ENCODE results near the gene HESX1. TPM values are rescaled to one million over a fixed set of nuclear protein-coding genes. Genes with fewer than 3 reads are reported as not detected.
A peak's percentile ranks its signal among the peaks of the same experiment; 100 is the strongest.

Gene HESX1
- total RNA-seq, 1 donor from 2014 or later: 1.2 TPM

GRCh38 chr3:57176045-57176444, 23.7 kb downstream of the HESX1 start:
- intact Hi-C loops (cut with DNase I): no loop called here

GRCh38 chr3:57173687-57174086, 26.1 kb downstream of the HESX1 start:
- Histone ChIP-seq H3K9me3 (no peaks in the 10 kb centered on the region), H3K27me3 (no peaks in the 10 kb centered on the region), H3K27ac (no peak overlapping the region), H3K4me1 (peaks cover 5% of the 10 kb centered on the region), H3K4me3 (no peak overlapping the region), H3K36me3 (no peaks in the 10 kb centered on the region)
- DNase-seq (no peak), ATAC-seq (no peak)
- intact Hi-C loops (cut with DNase I): no loop called here
- TF ChIP-seq CTCF (IDR thresholded peaks at IDR 0.05): no peak

More at GRCh38 chr3:57176045-57176444, 23.7 kb downstream of the HESX1 start:
- Histone ChIP-seq H3K36me3 (no peaks in the 10 kb centered on the region), H3K4me3 (no peak overlapping the region), H3K9me3 (no peaks in the 10 kb centered on the region), H3K4me1 (no peaks in the 10 kb centered on the region), H3K27ac (no peak overlapping the region), H3K27me3 (no peaks in the 10 kb centered on the region)
- no peak for ATAC-seq
- no peak for DNase-seq
- TF ChIP-seq CTCF (IDR thresholded peaks at IDR 0.05): no peak

- Histone ChIP-seq H3K36me3 (no peaks in the 10 kb centered on the region), H3K27ac (no peak overlapping the region), H3K4me3 (no peak overlapping the region), H3K27me3 (peaks cover 3% of the 10 kb centered on the region), H3K4me1 (peaks cover 5% of the 10 kb centered on the region), H3K9me3 (no peaks in the 10 kb centered on the region)
- intact Hi-C loops (cut with DNase I): no loop called here
- no peak for TF ChIP-seq CTCF (IDR thresholded peaks at IDR 0.05)
- DNase-seq: no peak
- ATAC-seq: no peak
Measured at GRCh38 chr3:57170946-57171345, 28.8 kb downstream of the HESX1 start.

- Histone ChIP-seq H3K4me3 (peak overlapping the region; percentile 51), H3K9me3 (no peaks in the 10 kb centered on the region), H3K27ac (no peak overlapping the region), H3K36me3 (no peaks in the 10 kb centered on the region), H3K27me3 (peaks cover 3% of the 10 kb centered on the region), H3K4me1 (peaks cover 5% of the 10 kb centered on the region)
- peak; percentile 90 for TF ChIP-seq CTCF (IDR thresholded peaks at IDR 0.05)
- DNase-seq (peak; percentile 89), ATAC-seq (peak; percentile 89)
- intact Hi-C loops (cut with DNase I): no loop called here
Measured at GRCh38 chr3:57169872-57170623, 29.7 kb downstream of the HESX1 start.

- Histone ChIP-seq H3K27ac (no peak overlapping the region), H3K4me3 (no peak overlapping the region), H3K27me3 (peaks cover 3% of the 10 kb centered on the region), H3K36me3 (no peaks in the 10 kb centered on the region), H3K9me3 (no peaks in the 10 kb centered on the region), H3K4me1 (peaks cover 12% of the 10 kb centered on the region)
- no peak for ATAC-seq
- TF ChIP-seq CTCF (IDR thresholded peaks at IDR 0.05): no peak
- DNase-seq: no peak
- intact Hi-C loops (cut with DNase I): no loop called here
Measured at GRCh38 chr3:57169108-57169507, 30.7 kb downstream of the HESX1 start.
